Neutrophil (primary cell): ENCODE data around the gene TMEM250.

Experiments
- H3K27ac ChIP-seq: fragments of 200-600 bp; sonication (generic); 2 replicates; pipeline ENCODE4 v1.5.1; 2016; ENCODE audit warnings: mild to moderate bottlenecking, moderate library complexity
- H3K27me3 ChIP-seq: fragments of 200-600 bp; sonication (generic); 2 replicates; pipeline ENCODE4 v1.6.0; 2016; ENCODE audit warnings: mild to moderate bottlenecking
- H3K36me3 ChIP-seq: fragments of 200-600 bp; sonication (generic); 2 replicates; pipeline ENCODE4 v1.5.1; 2017
- H3K4me1 ChIP-seq, 2 experiments: fragments of 200-600 bp in 1 of 2; sonication (generic) in 1 of 2; 1 replicate in 1 of 2; 2 replicates in 1 of 2; pipeline versions ENCODE4 v1.5.1 to v1.6.1; 2013 to 2016; ENCODE audit warnings: low read depth in 1 of 2, low read length in 1 of 2, mild to moderate bottlenecking in 1 of 2, moderate library complexity in 1 of 2; ENCODE audit not compliant: control insufficient read depth in 1 of 2, insufficient read depth in 1 of 2
- H3K4me3 ChIP-seq, 2 experiments: fragments of 200-600 bp in 1 of 2; sonication (generic) in 1 of 2; 1 replicate in 1 of 2; 2 replicates in 1 of 2; pipeline ENCODE4 v1.5.1; 2013 to 2016; ENCODE audit warnings: low read depth in 1 of 2, low read length in 1 of 2, mild to moderate bottlenecking in 1 of 2, moderate library complexity in 1 of 2
- H3K9me3 ChIP-seq: fragments of 200-600 bp; sonication (generic); 2 replicates; pipeline ENCODE4 v1.5.1; 2016
- CTCF ChIP-seq: fragments of 200-600 bp; sonication (generic); IDR thresholded peaks from 2 replicates; pipeline ENCODE4 v1.5.1; 2016; ENCODE audit warnings: antibody characterized with exemption

The TMEM250 gene

GRCh38 chr9:136131629-136132511 lies 13.2 kb upstream of the TMEM250 start:
- H3K36me3 ChIP-seq: no peaks in the 10 kb centered on the region

GRCh38 chr9:136129176-136129575 lies 10.5 kb upstream of the TMEM250 start:
- Histone ChIP-seq H3K36me3 (no peaks in the 10 kb centered on the region), H3K27me3 (peaks cover 66% of the 10 kb centered on the region), H3K9me3 (no peaks in the 10 kb centered on the region), H3K27ac (no peak overlapping the region), H3K4me3 (no peak overlapping the region), H3K4me1 (peaks cover 0 to 3% of the 10 kb centered on the region in 2 experiments)
- no peak for TF ChIP-seq CTCF

More at GRCh38 chr9:136131629-136132511, 13.2 kb upstream of the TMEM250 start:
- Histone ChIP-seq H3K4me3 (no peak overlapping the region), H3K27ac (no peak overlapping the region), H3K27me3 (peaks cover 85% of the 10 kb centered on the region), H3K4me1 (peaks cover 0 to 3% of the 10 kb centered on the region in 2 experiments), H3K9me3 (no peaks in the 10 kb centered on the region)
- TF ChIP-seq CTCF: no peak

GRCh38 chr9:136128436-136128835 lies 9.8 kb upstream of the TMEM250 start:
- no peak for TF ChIP-seq CTCF
- Histone ChIP-seq H3K4me1 (peaks cover 0 to 3% of the 10 kb centered on the region in 2 experiments), H3K4me3 (no peak overlapping the region), H3K9me3 (no peaks in the 10 kb centered on the region), H3K27ac (no peak overlapping the region), H3K27me3 (peaks cover 66% of the 10 kb centered on the region), H3K36me3 (no peaks in the 10 kb centered on the region)

GRCh38 chr9:136127313-136127712 lies 8.6 kb upstream of the TMEM250 start:
- Histone ChIP-seq H3K4me1 (peaks cover 0 to 7% of the 10 kb centered on the region in 2 experiments), H3K4me3 (no peak overlapping the region), H3K27me3 (peaks cover 65% of the 10 kb centered on the region), H3K36me3 (no peaks in the 10 kb centered on the region), H3K9me3 (no peaks in the 10 kb centered on the region), H3K27ac (no peak overlapping the region)
- TF ChIP-seq CTCF: no peak

GRCh38 chr9:136124976-136125692 lies 6.5 kb upstream of the TMEM250 start:
- Histone ChIP-seq H3K4me3 (no peak overlapping the region), H3K9me3 (no peaks in the 10 kb centered on the region), H3K27me3 (peaks cover 48% of the 10 kb centered on the region), H3K27ac (no peak overlapping the region), H3K36me3 (no peaks in the 10 kb centered on the region), H3K4me1 (peaks cover 0 to 7% of the 10 kb centered on the region in 2 experiments)
- no peak for TF ChIP-seq CTCF
